OCI-LY1 (cell line): ENCODE results near the gene BBS1.

Experiments used
- H2AFZ ChIP-seq: fragments of 200-600 bp; sonication (generic), shearing (Covaris generic); 2 replicates; pipeline ENCODE4 v1.6.0; 2014; ENCODE audit warnings: antibody characterized with exemption, mild to moderate bottlenecking, low read length
- H3F3A ChIP-seq: fragments of 200-600 bp; sonication (generic), shearing (Covaris generic); 2 replicates; pipeline ENCODE4 v1.6.0; 2014; ENCODE audit warnings: mild to moderate bottlenecking, antibody characterized with exemption, low read length, moderate library complexity; ENCODE audit not compliant: insufficient read depth
- H3K27ac ChIP-seq: fragments of 200-600 bp; sonication (generic); 2 replicates; pipeline ENCODE4 v1.5.1; 2014; ENCODE audit warnings: low read length, mixed run types, mild to moderate bottlenecking, low read depth; ENCODE audit not compliant: poor library complexity, severe bottlenecking
- H3K27me3 ChIP-seq: fragments of 200-600 bp; sonication (generic); 2 replicates; pipeline ENCODE4 v1.6.0; 2014; ENCODE audit warnings: antibody characterized with exemption, mild to moderate bottlenecking, low read length, moderate library complexity; ENCODE audit not compliant: insufficient read depth
- H3K36me3 ChIP-seq: fragments of 200-600 bp; sonication (generic); 2 replicates; pipeline ENCODE4 v1.6.1; 2014; ENCODE audit warnings: mild to moderate bottlenecking, antibody characterized with exemption, low read length, moderate library complexity, mixed read lengths; ENCODE audit not compliant: insufficient read depth
- H3K4me1 ChIP-seq: fragments of 200-600 bp; sonication (generic); 2 replicates; pipeline ENCODE4 v1.5.1; 2014; ENCODE audit warnings: mild to moderate bottlenecking, low read length, moderate library complexity; ENCODE audit not compliant: insufficient read depth, severe bottlenecking
- H3K4me2 ChIP-seq: fragments of 200-600 bp; sonication (generic), shearing (Covaris generic); 2 replicates; pipeline ENCODE4 v1.6.1; 2014; ENCODE audit warnings: low read length
- H3K4me3 ChIP-seq: fragments of 200-600 bp; sonication (generic); 2 replicates; pipeline ENCODE4 v1.5.1; 2014; ENCODE audit warnings: low read length, low read depth, mild to moderate bottlenecking, mixed read lengths; ENCODE audit not compliant: poor library complexity, severe bottlenecking
- H3K79me2 ChIP-seq: fragments of 200-600 bp; shearing (Covaris generic); 2 replicates; pipeline ENCODE4 v1.6.1; 2016; ENCODE audit warnings: mixed run types, low read length, mixed read lengths; ENCODE audit not compliant: insufficient read depth
- H3K9ac ChIP-seq: fragments of 200-600 bp; sonication (generic), shearing (Covaris generic); 2 replicates; pipeline ENCODE4 v1.6.1; 2014; ENCODE audit warnings: mild to moderate bottlenecking, low read length, mixed read lengths
- H3K9me2 ChIP-seq: fragments of 200-600 bp; sonication (generic), shearing (Covaris generic); 2 replicates; pipeline ENCODE4 v1.6.1; 2014; ENCODE audit warnings: low read depth, mild to moderate bottlenecking, low read length, mixed read lengths
- H3K9me3 ChIP-seq: fragments of 200-600 bp; shearing (Covaris generic); 2 replicates; pipeline ENCODE4 v1.6.1; 2014; ENCODE audit warnings: low read length, mixed read lengths
- H4K20me1 ChIP-seq: fragments of 200-600 bp; sonication (generic), shearing (Covaris generic); 2 replicates; pipeline ENCODE4 v1.6.0; 2016; ENCODE audit warnings: mild to moderate bottlenecking, low read length; ENCODE audit not compliant: insufficient read depth
- EZH2 ChIP-seq: fragments of 200-600 bp; sonication (generic), shearing (Covaris generic); IDR thresholded peaks from 2 replicates; pipeline ENCODE4 v1.8.0; 2017; ENCODE audit warnings: borderline replicate concordance, mixed run types, mild to moderate bottlenecking, antibody characterized with exemption, low read length, moderate library complexity, mixed read lengths
- TF ChIP-seq, protein P1 (sequence below): fragments of 200-600 bp; sonication (generic), shearing (Covaris generic); IDR thresholded peaks from 2 replicates; pipeline ENCODE4 v1.5.1; 2017; ENCODE audit warnings: mild to moderate bottlenecking, antibody characterized with exemption, low read length, moderate library complexity, mixed read lengths

BBS1 gene

GRCh38 chr11:66497206-66497605 is 13.2 kb upstream of the BBS1 start:
- no peak overlapping the region for H2AFZ ChIP-seq
- no peak for TF ChIP-seq EZH2
- TF ChIP-seq, protein P1, sequence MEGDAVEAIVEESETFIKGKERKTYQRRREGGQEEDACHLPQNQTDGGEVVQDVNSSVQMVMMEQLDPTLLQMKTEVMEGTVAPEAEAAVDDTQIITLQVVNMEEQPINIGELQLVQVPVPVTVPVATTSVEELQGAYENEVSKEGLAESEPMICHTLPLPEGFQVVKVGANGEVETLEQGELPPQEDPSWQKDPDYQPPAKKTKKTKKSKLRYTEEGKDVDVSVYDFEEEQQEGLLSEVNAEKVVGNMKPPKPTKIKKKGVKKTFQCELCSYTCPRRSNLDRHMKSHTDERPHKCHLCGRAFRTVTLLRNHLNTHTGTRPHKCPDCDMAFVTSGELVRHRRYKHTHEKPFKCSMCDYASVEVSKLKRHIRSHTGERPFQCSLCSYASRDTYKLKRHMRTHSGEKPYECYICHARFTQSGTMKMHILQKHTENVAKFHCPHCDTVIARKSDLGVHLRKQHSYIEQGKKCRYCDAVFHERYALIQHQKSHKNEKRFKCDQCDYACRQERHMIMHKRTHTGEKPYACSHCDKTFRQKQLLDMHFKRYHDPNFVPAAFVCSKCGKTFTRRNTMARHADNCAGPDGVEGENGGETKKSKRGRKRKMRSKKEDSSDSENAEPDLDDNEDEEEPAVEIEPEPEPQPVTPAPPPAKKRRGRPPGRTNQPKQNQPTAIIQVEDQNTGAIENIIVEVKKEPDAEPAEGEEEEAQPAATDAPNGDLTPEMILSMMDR = no peak
- no peaks in the 10 kb centered on the region for H3K4me1 ChIP-seq
- H4K20me1 ChIP-seq = no peaks in the 10 kb centered on the region
- no peaks in the 10 kb centered on the region for H3K9me2 ChIP-seq
- H3F3A ChIP-seq = no peaks in the 10 kb centered on the region
- no peak overlapping the region for H3K4me2 ChIP-seq
- H3K27ac ChIP-seq = no peak overlapping the region
- H3K9me3 ChIP-seq = no peaks in the 10 kb centered on the region
- no peak overlapping the region for H3K9ac ChIP-seq
- H3K79me2 ChIP-seq = no peaks in the 10 kb centered on the region
- peaks cover 72% of the 10 kb centered on the region for H3K36me3 ChIP-seq
- no peak overlapping the region for H3K4me3 ChIP-seq
- H3K27me3 ChIP-seq = no peaks in the 10 kb centered on the region

DNA sequence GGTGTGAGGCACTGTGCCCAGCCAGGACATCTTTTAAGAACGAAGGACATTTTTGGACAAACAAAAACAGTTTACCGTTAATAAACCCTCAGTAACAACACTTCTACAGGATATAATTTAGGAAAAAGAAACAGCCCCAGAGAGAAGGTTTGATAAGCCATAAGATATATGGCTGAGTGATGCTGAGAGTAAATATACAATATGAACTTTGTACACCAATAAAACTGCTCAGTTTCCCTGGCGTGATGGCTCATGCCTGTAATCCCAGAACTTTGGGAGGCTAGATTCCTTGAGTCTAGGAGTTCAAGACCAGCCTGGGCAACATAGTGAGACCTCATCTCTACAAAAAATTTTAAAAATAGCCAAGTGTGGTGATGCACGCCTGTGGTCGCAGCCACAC is 11.9 kb upstream of the BBS1 start:
- no peak for TF ChIP-seq EZH2
- TF ChIP-seq, protein P1 = no peak
- Histone ChIP-seq H3K36me3 (peaks cover 60% of the 10 kb centered on the region), H3K4me2 (no peak overlapping the region), H2AFZ (no peak overlapping the region), H3K79me2 (no peaks in the 10 kb centered on the region), H3F3A (no peaks in the 10 kb centered on the region), H3K9ac (no peak overlapping the region), H4K20me1 (no peaks in the 10 kb centered on the region), H3K9me3 (no peaks in the 10 kb centered on the region), H3K27ac (no peak overlapping the region), H3K27me3 (no peaks in the 10 kb centered on the region), H3K9me2 (no peaks in the 10 kb centered on the region), H3K4me1 (no peaks in the 10 kb centered on the region), H3K4me3 (no peak overlapping the region)

DNA sequence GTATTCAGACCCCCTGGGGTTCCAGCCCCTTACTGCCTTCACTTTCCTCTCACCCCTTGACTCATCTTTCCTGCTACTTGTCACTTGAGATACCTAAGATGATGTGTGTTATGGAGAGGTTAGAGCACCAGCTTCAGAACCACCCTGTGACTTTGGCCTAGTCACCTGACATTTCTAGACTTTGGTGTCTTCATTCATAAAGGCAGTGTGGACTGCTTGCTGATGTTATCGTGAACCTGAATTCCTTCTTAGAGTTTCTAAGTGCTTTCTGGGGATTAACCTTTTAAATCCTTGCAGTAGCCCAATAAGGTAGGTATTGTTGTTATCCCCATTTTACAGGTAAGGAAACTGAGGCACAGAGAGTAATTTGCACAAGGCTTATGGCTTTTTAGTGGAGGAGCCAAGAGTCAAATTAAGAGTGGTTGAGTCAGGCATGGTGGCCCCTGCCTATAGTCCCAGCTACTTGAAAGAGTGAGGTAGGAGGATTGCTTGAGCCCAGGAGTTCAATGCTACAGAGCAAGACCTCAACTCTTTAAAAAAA is 5.1 kb upstream of the BBS1 start:
- Histone ChIP-seq H3K79me2 (no peaks in the 10 kb centered on the region), H3K4me1 (peaks cover 3% of the 10 kb centered on the region), H3K4me2 (no peak overlapping the region), H3K4me3 (no peak overlapping the region), H3K9ac (no peak overlapping the region), H3K36me3 (peaks cover 25% of the 10 kb centered on the region), H4K20me1 (no peaks in the 10 kb centered on the region), H2AFZ (no peak overlapping the region), H3F3A (no peaks in the 10 kb centered on the region), H3K9me3 (no peaks in the 10 kb centered on the region), H3K27me3 (no peaks in the 10 kb centered on the region), H3K27ac (no peak overlapping the region), H3K9me2 (no peaks in the 10 kb centered on the region)
- TF ChIP-seq EZH2 = no peak

DNA sequence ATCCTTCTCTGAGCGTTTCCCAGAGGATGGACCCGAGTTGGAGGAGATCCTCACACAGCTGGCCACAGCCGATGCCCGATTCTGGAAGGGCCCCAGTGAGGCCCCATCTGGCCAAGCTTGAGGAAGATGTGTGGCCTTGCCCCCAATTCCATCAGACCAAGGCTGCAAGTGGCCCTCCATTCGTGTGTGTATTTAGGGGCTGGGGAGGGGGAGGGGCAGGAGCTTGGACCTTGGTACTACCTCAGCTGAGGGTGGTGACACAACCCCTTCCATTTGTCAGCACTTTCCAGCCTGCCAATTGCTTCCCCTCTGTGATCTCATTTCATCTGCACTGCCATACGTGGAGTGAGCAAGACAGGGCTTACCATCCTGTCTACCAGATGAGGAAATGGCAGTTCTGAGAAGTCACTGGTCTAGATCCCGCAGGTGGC is 1.3 kb upstream of the BBS1 start:
- no peaks in the 10 kb centered on the region for H4K20me1 ChIP-seq
- peaks cover 18% of the 10 kb centered on the region for H3K36me3 ChIP-seq
- H3K79me2 ChIP-seq = no peaks in the 10 kb centered on the region
- TF ChIP-seq EZH2 = no peak
- TF ChIP-seq, protein P1 = no peak
- H3K9me3 ChIP-seq = no peaks in the 10 kb centered on the region
- no peak overlapping the region for H2AFZ ChIP-seq
- no peaks in the 10 kb centered on the region for H3K9me2 ChIP-seq
- H3K9ac ChIP-seq = no peak overlapping the region
- peaks cover 12% of the 10 kb centered on the region for H3K4me1 ChIP-seq
- H3F3A ChIP-seq = no peaks in the 10 kb centered on the region
- H3K27ac ChIP-seq = no peak overlapping the region
- H3K27me3 ChIP-seq = no peaks in the 10 kb centered on the region
- H3K4me3 ChIP-seq = no peak overlapping the region
- no peak overlapping the region for H3K4me2 ChIP-seq
